SK-N-SH treated with all-trans-retinoic acid at 6 μM for 48 hours (cell line): Measurements from ENCODE around the gene UBAP1L.

Source experiments
- ATAC-seq: fragments of 200-7000 bp; cut with Tn5 transposase; 3 replicates; pipeline ENCODE4 v1.9.1; 2020; ENCODE audit warnings: mild to moderate bottlenecking, moderate library complexity
- ARNTL ChIP-seq: fragments of 450-650 bp; formaldehyde crosslinking; IDR thresholded peaks from 2 replicates; pipeline ENCODE4 v1.5.0; 2020; ENCODE audit warnings: low read depth, mild to moderate bottlenecking, moderate library complexity, borderline replicate concordance
- BACH2 ChIP-seq: fragments of 250-450 bp; sonication (Bioruptor Pico); IDR thresholded peaks from 2 replicates; pipeline ENCODE4 v1.9.0; 2021; ENCODE audit warnings: mild to moderate bottlenecking, borderline replicate concordance
- CREB5 ChIP-seq: fragments of 250-450 bp; sonication (Bioruptor Pico); IDR thresholded peaks from 2 replicates; pipeline ENCODE4 v1.5.1; 2020; ENCODE audit warnings: low read depth, mild to moderate bottlenecking, moderate library complexity
- CSDC2 ChIP-seq: fragments of 250-450 bp; sonication (Bioruptor Pico); IDR thresholded peaks from 2 replicates; pipeline ENCODE4 v1.5.0; 2020; ENCODE audit warnings: mild to moderate bottlenecking, moderate library complexity
- CSRNP3 ChIP-seq: fragments of 250-450 bp; sonication (Bioruptor Pico); IDR thresholded peaks from 2 replicates; pipeline ENCODE4 v1.5.1; 2021; ENCODE audit warnings: mild to moderate bottlenecking, moderate library complexity
- ESRRG ChIP-seq: fragments of 250-450 bp; sonication (Bioruptor Pico); IDR thresholded peaks from 2 replicates; pipeline ENCODE4 v1.6.1; 2021; ENCODE audit warnings: mild to moderate bottlenecking
- GLIS3 ChIP-seq: fragments of 250-450 bp; sonication (Bioruptor Pico); IDR thresholded peaks from 2 replicates; pipeline ENCODE4 v1.5.0; 2020; ENCODE audit warnings: mild to moderate bottlenecking, moderate library complexity
- ISL1 ChIP-seq: fragments of 250-450 bp; sonication (Bioruptor Pico); IDR thresholded peaks from 2 replicates; pipeline ENCODE4 v2.1.2; 2022; ENCODE audit warnings: mild to moderate bottlenecking, moderate library complexity
- OSR1 ChIP-seq: fragments of 250-450 bp; sonication (Bioruptor Pico); IDR thresholded peaks from 2 replicates; pipeline ENCODE4 v1.8.0; 2022; ENCODE audit warnings: moderate library complexity, mild to moderate bottlenecking, inconsistent platforms
- PATZ1 ChIP-seq: fragments of 250-450 bp; sonication (Bioruptor Pico); IDR thresholded peaks from 2 replicates; pipeline ENCODE4 v1.8.0; 2020; ENCODE audit warnings: mild to moderate bottlenecking, moderate library complexity, borderline replicate concordance
- POU6F1 ChIP-seq: fragments of 250-450 bp; sonication (Bioruptor Pico); IDR thresholded peaks from 2 replicates; pipeline ENCODE4 v1.8.0; 2021; ENCODE audit warnings: low read depth, mild to moderate bottlenecking, moderate library complexity, borderline replicate concordance
- PPARA ChIP-seq: fragments of 250-450 bp; sonication (Bioruptor Pico); IDR thresholded peaks from 2 replicates; pipeline ENCODE4 v1.5.0; 2020; ENCODE audit warnings: mild to moderate bottlenecking, borderline replicate concordance
- RARB ChIP-seq: fragments of 250-450 bp; sonication (Bioruptor Pico); IDR thresholded peaks from 2 replicates; pipeline ENCODE4 v1.8.0; 2021; ENCODE audit warnings: mild to moderate bottlenecking, moderate library complexity
- TSHZ2 ChIP-seq: fragments of 250-450 bp; sonication (Bioruptor Pico); IDR thresholded peaks from 2 replicates; pipeline ENCODE4 v1.5.0; 2020; ENCODE audit warnings: mild to moderate bottlenecking, moderate library complexity
- ZC3H10 ChIP-seq: fragments of 250-450 bp; sonication (Bioruptor Pico); IDR thresholded peaks from 2 replicates; pipeline ENCODE4 v1.5.1; 2021; ENCODE audit warnings: mild to moderate bottlenecking, moderate library complexity
- ZFP3 ChIP-seq: fragments of 250-450 bp; sonication (Bioruptor Pico); IDR thresholded peaks from 2 replicates; pipeline ENCODE4 v1.5.0; 2020; ENCODE audit warnings: mild to moderate bottlenecking, moderate library complexity
- ZFP30 ChIP-seq: fragments of 450-650 bp; formaldehyde crosslinking; IDR thresholded peaks from 2 replicates; pipeline ENCODE4 v1.5.0; 2022; ENCODE audit warnings: mild to moderate bottlenecking, moderate library complexity
- ZNF565 ChIP-seq: fragments of 450-650 bp; formaldehyde crosslinking; conservative IDR thresholded peaks from 2 replicates; pipeline ENCODE4 v1.5.0; 2020; ENCODE audit warnings: low read depth, mild to moderate bottlenecking, moderate library complexity
- ZNF70 ChIP-seq: fragments of 450-650 bp; formaldehyde crosslinking; IDR thresholded peaks from 2 replicates; pipeline ENCODE4 v1.5.0; 2020; ENCODE audit warnings: mild to moderate bottlenecking, moderate library complexity
- ZNF8 ChIP-seq: fragments of 450-650 bp; formaldehyde crosslinking; IDR thresholded peaks from 2 replicates; pipeline ENCODE4 v1.5.0; 2020; ENCODE audit warnings: mild to moderate bottlenecking, moderate library complexity

UBAP1L gene

GRCh38 chr15:65095747-65096104 lies 19.3 kb downstream of the UBAP1L start:
- ATAC-seq: no peak
- TF ChIP-seq POU6F1 (no peak), ESRRG (CRISPR knock-in tag) (no peak), ZC3H10 (CRISPR knock-in tag) (no peak), GLIS3 (no peak), ISL1 (CRISPR knock-in tag) (no peak), PPARA (CRISPR knock-in tag) (no peak), CREB5 (CRISPR knock-in tag) (no peak), PATZ1 (no peak), ZFP3 (CRISPR knock-in tag) (no peak), TSHZ2 (CRISPR knock-in tag) (no peak), ZNF70 (CRISPR knock-in tag) (no peak), ZNF565 (no peak), ZFP30 (CRISPR knock-in tag) (no peak), RARB (CRISPR knock-in tag) (no peak), CSRNP3 (no peak)

GRCh38 chr15:65095011-65095746 lies 19.8 kb downstream of the UBAP1L start:
- no peak for TF ChIP-seq RARB (CRISPR knock-in tag)
- no peak for TF ChIP-seq ZNF565
- TF ChIP-seq ZFP3 (CRISPR knock-in tag): no peak
- TF ChIP-seq ZNF8 (CRISPR knock-in tag): no peak
- no peak for TF ChIP-seq ISL1 (CRISPR knock-in tag)
- TF ChIP-seq ZC3H10 (CRISPR knock-in tag): no peak
- TF ChIP-seq PATZ1: no peak
- no peak for TF ChIP-seq GLIS3
- no peak for TF ChIP-seq ZNF70 (CRISPR knock-in tag)
- no peak for TF ChIP-seq ESRRG (CRISPR knock-in tag)
- no peak for ATAC-seq

- ATAC-seq: no peak; the same call in 2 of the 3 replicates
- TF ChIP-seq PPARA (CRISPR knock-in tag) (no peak), ZFP3 (CRISPR knock-in tag) (no peak), TSHZ2 (CRISPR knock-in tag) (no peak), ZC3H10 (CRISPR knock-in tag) (no peak), CSDC2 (CRISPR knock-in tag) (no peak), OSR1 (CRISPR knock-in tag) (no peak), ZNF70 (CRISPR knock-in tag) (no peak), GLIS3 (no peak), ARNTL (no peak), RARB (CRISPR knock-in tag) (no peak), ZNF565 (no peak), BACH2 (CRISPR knock-in tag) (no peak)
Measured at GRCh38 chr15:65094294-65094995, 20.6 kb downstream of the UBAP1L start.
